GM18951 (cell line): Measurements from ENCODE around the gene TSC22D4.
"Not testable (repeated sequence)": the region's sequence is repeated elsewhere in the genome, so short reads cannot be mapped to it uniquely, and the experiment has no call there.

Experiments
- POLR2A ChIP-seq: IDR thresholded peaks from 4 replicates; pipeline ENCODE4 v1.6.1; 2011; ENCODE audit warnings: mild to moderate bottlenecking; ENCODE audit not compliant: insufficient read length, insufficient read depth; ENCODE audit errors: extremely low read depth
- in situ Hi-C: fragments of 300-500 bp; cut with MboI; formaldehyde crosslinking; loops from one replicate; pipeline ENCODE4 v1.12.0; 2022; ENCODE audit warnings: low sequenced_read_pairs, mixed read lengths, inconsistent platforms; ENCODE audit not compliant: unreplicated experiment

Gene TSC22D4

DNA sequence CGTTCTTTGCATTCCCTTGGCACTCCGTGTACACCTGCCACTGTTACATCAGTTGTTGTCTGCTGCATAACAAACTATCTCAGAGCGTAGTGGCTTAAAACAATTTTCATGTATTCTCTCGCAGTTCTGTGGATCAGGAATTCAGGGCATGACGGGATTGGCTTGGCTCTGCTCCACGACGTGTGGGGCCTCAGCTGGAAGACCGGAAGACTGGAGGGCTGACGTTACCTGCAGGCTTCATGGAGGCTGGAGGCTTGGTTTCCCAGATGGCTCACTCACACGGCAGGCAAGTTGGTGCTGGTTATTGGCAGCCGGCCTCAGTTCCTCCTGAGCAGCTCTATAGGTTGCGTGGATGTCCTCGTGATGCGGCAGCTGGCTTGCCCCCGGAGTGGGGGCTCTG is 30.2 kb upstream of the TSC22D4 start:
- in situ Hi-C loops, result no loop called here
- TF ChIP-seq POLR2A, result no peak

DNA sequence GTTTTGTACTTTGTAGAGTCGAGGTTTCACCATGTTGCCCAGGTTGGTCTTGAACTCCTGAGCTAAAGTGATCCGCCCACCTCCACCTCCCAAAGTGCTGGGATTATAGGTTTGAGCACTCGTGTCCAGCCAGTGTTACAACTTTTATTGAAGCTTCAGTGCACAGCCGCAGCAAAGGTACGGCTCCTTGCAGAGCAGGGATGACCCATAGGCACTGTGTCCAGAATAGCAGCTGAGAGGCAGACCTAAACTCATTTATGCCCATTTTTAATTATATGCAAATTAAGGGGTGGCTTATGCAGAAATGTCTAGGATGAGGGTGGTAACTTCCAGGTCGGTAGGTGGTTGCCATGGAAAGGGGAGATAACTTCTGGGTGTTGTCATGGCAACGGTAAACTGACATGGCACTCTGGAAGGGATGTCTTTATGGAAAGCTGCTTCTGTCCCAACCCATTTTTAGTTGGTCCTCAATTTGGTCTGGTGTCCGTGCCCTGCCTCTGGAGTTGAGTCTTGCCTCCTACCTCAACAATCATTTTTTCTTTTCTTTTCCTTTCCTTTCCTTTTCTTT is 27.4 kb upstream of the TSC22D4 start:
- TF ChIP-seq POLR2A, result no peak
- in situ Hi-C loops, result no loop called here

DNA sequence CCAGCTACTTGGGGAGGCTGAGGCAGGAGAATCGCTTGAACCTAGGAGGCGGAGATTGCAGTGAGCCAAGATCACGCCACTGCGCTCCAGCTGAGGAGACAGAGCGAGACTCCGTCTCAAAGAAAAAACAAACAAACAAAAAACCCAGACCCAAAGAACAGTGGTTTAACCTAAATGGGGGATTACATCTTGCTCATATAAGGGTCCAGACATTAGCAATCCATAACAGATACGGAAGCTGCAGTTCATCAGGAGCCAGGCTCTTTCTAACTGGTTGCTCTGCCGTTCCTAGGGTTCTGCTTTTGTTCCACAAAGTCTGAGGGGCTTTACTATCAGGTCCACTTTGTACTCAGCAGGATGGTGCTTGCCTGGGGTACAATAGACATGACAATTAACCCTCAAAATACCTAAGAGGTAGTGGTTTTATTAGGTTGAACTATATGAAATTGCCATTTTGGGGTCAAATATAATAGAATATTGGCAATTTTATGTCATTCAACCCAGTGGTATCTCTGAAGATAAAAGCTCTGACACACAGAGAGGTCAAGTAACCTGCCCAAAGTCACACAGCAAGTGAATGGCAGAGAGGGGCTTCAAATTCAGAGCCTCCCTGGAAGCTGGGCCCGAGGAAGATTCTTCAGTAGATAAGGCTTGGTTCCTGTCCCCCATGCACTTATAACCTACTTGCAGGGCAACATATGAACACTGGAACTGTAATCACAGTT is 26.0 kb upstream of the TSC22D4 start:
- in situ Hi-C loops, result no loop called here
- TF ChIP-seq POLR2A, result no peak

DNA sequence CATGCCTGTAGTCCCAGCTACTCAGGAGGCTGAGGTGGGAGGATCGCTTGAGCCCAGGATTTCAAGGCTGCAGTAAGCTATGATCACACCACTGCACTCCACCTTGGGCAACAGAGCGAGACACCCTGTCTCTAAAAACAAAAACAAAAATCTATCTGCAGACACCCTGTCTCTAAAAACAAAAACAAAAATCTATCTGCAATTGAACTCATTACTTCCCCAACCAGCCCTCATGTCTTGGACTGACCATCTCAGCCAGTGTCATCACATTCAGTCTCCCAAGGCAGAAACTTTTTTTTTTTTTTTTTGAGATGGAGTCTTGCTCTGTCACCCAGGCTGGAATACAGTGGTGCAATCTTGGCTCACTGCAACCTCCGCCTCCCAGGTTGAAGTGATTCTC is 25.0 kb upstream of the TSC22D4 start:
- in situ Hi-C loops, result not testable (repeated sequence)

DNA sequence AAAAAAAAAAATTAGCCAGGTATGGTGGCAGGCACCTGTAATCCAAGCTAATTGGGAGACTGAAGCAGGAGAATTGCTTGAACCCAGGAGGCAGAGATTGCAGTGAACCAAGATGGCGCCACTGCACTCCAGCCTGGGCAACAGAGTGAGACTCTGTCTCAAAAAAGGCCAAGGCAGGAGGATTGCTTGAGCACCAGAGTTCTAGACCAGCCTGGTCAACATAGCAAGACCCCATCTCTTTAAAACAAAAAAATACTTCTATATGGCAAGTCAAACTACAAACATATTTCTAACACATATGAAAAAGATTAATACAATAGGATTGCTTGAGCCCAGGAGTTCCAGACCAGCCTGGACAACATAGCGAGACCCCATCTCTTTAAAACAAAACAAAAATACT is 21.7 kb upstream of the TSC22D4 start:
- in situ Hi-C loops, result not testable (repeated sequence)

DNA sequence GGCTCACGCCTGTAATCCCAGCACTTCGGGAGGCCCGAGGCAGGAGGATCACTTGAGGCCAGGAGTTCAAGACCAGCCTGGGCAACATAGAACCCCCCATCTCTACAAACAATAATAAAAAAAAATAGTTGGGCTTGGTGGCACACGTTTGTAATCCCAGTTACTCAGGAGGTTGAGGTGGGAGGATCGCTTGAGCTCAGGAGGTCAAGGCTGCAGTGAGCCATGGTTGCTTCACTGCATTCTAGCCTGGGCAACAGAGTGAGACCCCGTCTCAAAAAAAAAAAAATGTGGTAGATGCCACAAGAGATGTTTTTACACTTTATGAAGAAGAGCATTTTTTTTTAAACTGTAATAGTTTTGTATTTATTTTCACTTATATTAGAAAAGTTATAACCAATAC is 17.5 kb upstream of the TSC22D4 start:
- TF ChIP-seq POLR2A, result no peak
- in situ Hi-C loops, result no loop called here

DNA sequence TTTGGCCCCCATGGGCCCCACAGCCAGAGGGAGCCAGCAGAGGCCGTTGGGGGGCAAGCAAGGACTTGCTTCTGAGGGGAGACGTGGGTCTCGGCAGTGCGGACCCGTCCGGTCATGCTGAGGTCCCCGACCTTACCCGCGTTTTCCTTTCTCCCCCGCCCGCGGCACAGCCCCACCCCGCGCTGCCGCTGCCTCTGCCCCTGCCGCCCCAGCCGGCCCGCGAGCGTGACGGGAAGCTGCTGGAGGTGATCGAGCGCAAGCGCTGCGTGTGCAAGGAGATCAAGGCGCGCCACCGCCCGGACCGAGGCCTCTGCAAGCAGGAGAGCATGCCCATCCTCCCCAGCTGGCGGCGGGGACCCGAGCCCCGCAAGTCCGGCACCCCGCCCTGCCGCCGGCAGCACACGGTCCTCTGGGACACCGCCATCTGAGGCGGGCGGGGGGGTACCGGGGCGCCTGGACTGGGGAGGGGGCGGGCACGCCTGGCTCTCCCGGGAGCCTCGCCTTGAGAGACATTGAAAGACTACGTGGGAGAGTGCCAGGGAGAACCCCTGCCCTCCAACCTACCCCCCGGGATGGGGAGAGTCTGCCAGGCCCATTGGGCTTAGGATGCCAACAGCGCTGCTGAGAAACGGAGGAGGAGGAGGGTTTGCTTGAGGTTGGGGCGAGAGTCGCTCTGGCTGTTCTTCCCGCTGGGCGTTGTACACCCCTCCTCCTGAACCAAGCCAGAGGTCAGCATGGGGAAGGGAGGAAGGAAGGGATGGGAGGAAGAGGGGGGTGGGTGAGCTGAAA is 14.7 kb upstream of the TSC22D4 start:
- in situ Hi-C loops, result loop anchor here (5.0 kb wide), 1 partner anchor 59 kb away; no protein-coding TSS in a partner anchor
- TF ChIP-seq POLR2A, result no peak

DNA sequence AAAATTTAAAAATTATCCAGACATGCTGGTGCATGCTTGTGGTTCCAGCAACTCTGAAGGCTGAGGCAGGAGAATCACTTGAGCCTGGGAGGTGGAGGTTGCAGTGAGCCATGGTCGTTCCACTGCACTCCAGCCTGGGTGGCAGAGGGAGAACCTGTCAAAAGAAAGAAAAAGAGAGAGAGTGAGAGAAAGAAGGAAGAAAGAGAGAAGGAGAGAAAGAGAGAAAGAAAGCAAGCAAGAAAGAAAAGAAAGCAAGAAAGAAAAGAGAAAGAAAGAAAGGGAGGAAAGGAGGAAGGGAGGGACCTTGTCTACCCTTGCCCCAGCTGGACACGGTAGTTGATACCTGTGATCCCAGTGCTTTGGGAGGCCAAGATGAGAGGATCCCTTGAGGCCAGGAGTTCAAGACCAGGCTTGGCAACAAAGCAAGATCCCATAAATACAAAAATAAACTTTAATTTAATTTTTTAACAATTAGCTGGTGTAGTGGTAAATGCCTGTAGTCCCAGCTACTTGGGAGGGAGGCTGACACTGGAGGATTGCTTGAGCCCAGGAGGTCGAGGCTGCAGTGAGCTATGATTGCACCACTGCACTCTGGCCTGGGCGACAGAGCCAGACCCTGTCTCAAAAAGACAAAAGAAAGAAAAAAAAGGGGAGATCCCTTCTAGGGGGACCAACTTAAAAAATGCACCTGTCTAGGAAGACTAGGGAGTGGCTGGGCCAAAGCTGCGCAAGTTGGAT is 13.9 kb upstream of the TSC22D4 start:
- TF ChIP-seq POLR2A, result no peak
- in situ Hi-C loops, result loop anchor here (5.0 kb wide), 1 partner anchor 59 kb away; no protein-coding TSS in a partner anchor

DNA sequence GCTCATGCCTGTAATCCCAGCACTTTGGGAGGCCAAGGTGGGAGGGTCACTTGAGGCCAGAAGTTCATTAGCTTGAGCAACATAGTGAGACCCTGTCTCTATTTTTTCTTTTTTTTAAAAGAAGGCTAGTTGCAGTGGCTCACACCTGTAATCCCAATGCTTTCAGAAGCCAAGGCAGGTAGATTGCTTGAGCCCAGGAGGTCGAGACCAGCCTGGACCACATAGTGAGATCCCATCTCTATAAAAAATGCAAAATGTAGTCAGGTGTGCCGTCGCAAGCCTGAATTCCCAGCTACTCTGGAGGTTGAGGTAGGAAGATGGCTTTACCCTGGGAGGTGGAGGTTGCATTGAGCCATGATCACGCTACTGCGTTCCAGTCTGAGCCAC is 12.2 kb upstream of the TSC22D4 start:
- no peak for TF ChIP-seq POLR2A
- in situ Hi-C loops, result loop anchor here (5.0 kb wide), 1 partner anchor 61 kb away; no protein-coding TSS in a partner anchor

DNA sequence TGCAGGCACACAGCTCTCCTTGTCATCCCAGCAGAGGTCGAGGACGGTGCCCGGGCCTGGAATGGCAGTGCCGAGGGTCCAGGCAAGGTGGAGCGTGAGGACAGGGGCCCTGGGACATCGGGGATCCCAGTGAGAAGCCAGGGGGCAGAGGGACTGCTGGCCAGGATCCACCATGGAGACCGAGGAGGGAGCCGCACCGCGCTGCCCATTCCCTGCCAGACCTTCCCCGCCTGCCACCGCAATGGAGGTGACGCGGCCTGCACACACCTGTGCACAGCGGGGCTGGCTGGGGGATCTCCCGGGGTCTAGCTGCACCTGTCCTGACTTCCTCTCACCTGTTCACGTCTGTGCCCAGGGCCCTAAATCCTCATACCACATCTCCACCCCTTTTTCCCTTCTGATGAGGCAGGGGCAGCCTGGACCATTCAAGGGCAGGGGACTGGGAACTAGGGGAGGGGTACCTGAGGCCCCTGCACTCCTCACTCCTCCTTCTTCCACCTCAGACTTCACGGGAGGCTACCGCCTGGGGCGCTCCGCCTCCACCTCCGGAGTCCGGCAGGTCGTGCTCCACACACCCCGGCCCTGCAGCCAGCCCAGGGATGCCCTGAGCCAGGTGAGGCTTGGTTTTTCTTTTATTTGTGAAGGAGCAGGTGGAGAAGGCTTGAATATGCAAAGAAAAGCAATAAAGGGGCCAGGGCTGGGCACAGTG is 11.6 kb upstream of the TSC22D4 start:
- no peak for TF ChIP-seq POLR2A
- in situ Hi-C loops, result loop anchor here (5.0 kb wide), 1 partner anchor 62 kb away; no protein-coding TSS in a partner anchor

DNA sequence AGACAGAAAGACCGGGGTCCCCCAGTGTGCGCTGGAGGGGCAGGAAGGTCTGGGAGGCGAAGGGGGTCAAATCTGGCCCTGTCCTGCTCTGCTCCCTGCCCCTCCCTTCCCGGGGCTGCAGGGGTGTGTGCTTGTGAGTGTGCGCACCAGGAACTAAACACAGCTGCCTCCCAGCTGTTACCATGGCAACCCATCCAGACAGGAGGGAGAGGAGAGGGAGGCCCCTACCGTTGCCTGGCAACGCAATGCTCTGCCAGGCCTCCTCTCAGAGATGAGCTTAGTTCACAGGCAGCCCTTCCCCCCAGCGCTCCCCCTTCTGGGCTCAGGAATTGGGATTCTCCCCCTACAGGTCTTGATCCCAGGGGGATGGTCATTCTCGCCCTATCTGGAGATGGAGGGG is 10.8 kb upstream of the TSC22D4 start:
- no peak for TF ChIP-seq POLR2A
- in situ Hi-C loops, result loop anchor here (5.0 kb wide), 1 partner anchor 62 kb away; no protein-coding TSS in a partner anchor

DNA sequence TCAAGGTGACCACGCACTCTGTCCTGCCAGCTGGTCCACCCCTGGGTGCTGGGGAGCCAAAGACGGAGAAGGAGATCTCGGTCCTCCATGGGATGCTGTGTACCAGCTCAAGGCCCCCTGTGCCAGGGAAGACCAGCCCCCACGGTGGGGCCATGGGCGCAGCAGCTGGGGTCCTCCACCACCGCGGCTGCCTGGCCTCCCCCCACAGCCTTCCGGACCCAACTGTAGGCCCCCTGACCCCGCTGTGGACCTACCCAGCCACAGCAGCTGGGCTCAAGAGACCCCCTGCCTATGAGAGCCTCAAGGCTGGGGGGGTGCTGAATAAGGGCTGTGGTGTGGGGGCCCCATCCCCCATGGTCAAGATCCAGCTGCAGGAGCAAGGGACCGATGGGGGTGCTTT is 10.1 kb upstream of the TSC22D4 start:
- TF ChIP-seq POLR2A, result no peak
- in situ Hi-C loops, result no loop called here

DNA sequence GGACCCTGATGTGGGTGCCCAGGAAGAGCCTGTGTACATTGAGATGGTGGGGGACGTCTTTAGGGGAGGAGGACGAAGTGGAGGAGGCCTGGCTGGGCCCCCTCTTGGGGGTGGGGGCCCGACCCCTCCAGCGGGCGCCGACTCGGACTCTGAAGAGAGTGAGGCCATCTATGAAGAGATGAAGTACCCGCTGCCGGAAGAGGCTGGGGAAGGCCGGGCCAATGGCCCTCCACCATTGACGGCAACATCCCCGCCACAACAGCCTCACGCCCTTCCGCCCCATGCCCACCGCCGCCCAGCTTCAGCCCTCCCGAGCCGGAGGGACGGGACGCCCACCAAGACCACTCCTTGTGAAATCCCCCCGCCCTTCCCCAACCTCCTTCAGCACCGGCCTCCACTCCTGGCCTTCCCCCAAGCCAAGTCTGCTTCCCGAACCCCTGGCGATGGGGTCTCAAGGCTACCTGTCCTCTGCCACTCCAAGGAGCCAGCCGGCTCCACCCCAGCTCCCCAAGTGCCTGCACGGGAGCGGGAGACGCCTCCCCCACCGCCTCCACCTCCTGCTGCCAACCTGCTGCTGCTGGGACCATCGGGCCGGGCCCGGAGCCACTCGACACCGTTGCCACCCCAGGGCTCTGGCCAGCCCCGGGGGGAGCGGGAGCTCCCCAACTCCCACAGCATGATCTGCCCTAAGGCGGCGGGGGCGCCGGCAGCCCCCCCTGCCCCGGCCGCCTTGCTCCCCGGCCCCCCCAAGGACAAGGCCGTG is 9.5 kb upstream of the TSC22D4 start:
- in situ Hi-C loops, result no loop called here
- no peak for TF ChIP-seq POLR2A
